ENCODE measurements around the gene GRIN2A. TPM values are rescaled to one million over a fixed set of nuclear protein-coding genes. Genes with fewer than 3 reads are reported as not detected.

GRIN2A gene
- total and polyA plus RNA-seq, 2 of the 8 experiments (the other 6 are each of a cell fraction or from before 2014, with no cell fraction given), result 0.18 to 1.8 TPM

GRCh38 chr16:10120953-10121352 lies 61.3 kb downstream of the GRIN2A start:
- H3K4me3 ChIP-seq (ENCODE audit: extremely low read depth in 1 of 4, insufficient read depth in 2 of 4, low read depth in 3 of 4, low read length in 4 of 4), result no peak overlapping the region
- H2BK120ac ChIP-seq (replicated peaks; ENCODE audit: low read depth, low read length), result no peak overlapping the region
- H3K9ac ChIP-seq (replicated peaks in 1 of 4; ENCODE audit: extremely low read depth in 1 of 4, low read depth in 3 of 4, low read length in 3 of 4), result no peak overlapping the region
- 82% methylated on average over 4 of the region's 4 CpGs; no CpG with 5 or more reads in 1 of the 2 experiments for WGBS, 2 experiments (ENCODE audit: extremely low coverage in 1 of 2, insufficient coverage in 1 of 2, insufficient read length in 1 of 2, insufficient replicate concordance in 2 of 2, low coverage in 1 of 2, low lambda C conversion rate in 2 of 2, missing lambda C conversion rate in 1 of 2)
- H2AFZ ChIP-seq (ENCODE audit: low read length), result no peak overlapping the region
- no peak overlapping the region for H2BK5ac ChIP-seq (ENCODE audit: low read depth, low read length)
- no peak overlapping the region for H2BK20ac ChIP-seq (ENCODE audit: low read length)
- no peak overlapping the region for H2BK12ac ChIP-seq (ENCODE audit: low read depth, low read length)
- H3K4me2 ChIP-seq (ENCODE audit: insufficient read depth in 1 of 2, low read depth in 2 of 2, low read length in 2 of 2), result no peak overlapping the region
- H3K79me2 ChIP-seq (ENCODE audit: control insufficient read depth in 1 of 2, insufficient read depth in 2 of 2, low read length in 2 of 2), result no peaks in the 10 kb centered on the region
- CTCF ChIA-PET (ENCODE audit: partially characterized antibody), result interaction anchor here (1.7 kb wide), 1 partner anchor 42 kb away, joined by 5 read pairs; no protein-coding TSS in a partner anchor
- H4K8ac ChIP-seq (ENCODE audit: extremely low read depth, insufficient read depth, low read length), result no peak overlapping the region
- H3K4me1 ChIP-seq (replicated peaks in 1 of 4; ENCODE audit: control insufficient read depth in 3 of 4, insufficient read depth in 4 of 4, low read length in 3 of 4), result peaks cover 0 to 7% (median 0%) of the 10 kb centered on the region in 4 experiments; a peak in 2 of 7 replicates
- no peak overlapping the region for H3K14ac ChIP-seq (ENCODE audit: insufficient read length)
- H3K27me3 ChIP-seq (replicated peaks in 1 of 4; ENCODE audit: control insufficient read depth in 3 of 4, extremely low read depth in 1 of 4, insufficient read depth in 3 of 4, low read length in 3 of 4), result no peaks in the 10 kb centered on the region; a peak in 1 of 7 replicates
- no peak overlapping the region for H3K27ac ChIP-seq (ENCODE audit: low read depth, low read length)
- POLR2A ChIA-PET (ENCODE audit: partially characterized antibody), result interaction anchor here (1.5 kb wide), 1 partner anchor 9 kb away, joined by 3 read pairs; no protein-coding TSS in a partner anchor
- no peak overlapping the region for H3K18ac ChIP-seq (ENCODE audit: extremely low read depth, low read length)
- H4K91ac ChIP-seq (replicated peaks; ENCODE audit: insufficient read length, low read length), result no peak overlapping the region
- no peaks in the 10 kb centered on the region for H4K20me1 ChIP-seq (replicated peaks in 1 of 2; ENCODE audit: control insufficient read depth in 1 of 2, insufficient read depth in 2 of 2, low read length in 2 of 2)
- no peak overlapping the region for H2BK15ac ChIP-seq (ENCODE audit: low read length)
- H3K36me3 ChIP-seq (ENCODE audit: control insufficient read depth in 2 of 4, insufficient read depth in 4 of 4, low read length in 3 of 4), result no peaks in the 10 kb centered on the region
- H3K23me2 ChIP-seq (ENCODE audit: low read depth, low read length), result no peaks in the 10 kb centered on the region
- H3K79me1 ChIP-seq (ENCODE audit: low read depth, low read length), result no peaks in the 10 kb centered on the region
- H4K5ac ChIP-seq (ENCODE audit: insufficient read length, low read depth, low read length), result no peak overlapping the region
- no peak overlapping the region for H2AK5ac ChIP-seq (ENCODE audit: low read depth, low read length)
- H3K9me3 ChIP-seq (ENCODE audit: insufficient read depth in 2 of 2, low read depth in 1 of 2, low read length in 1 of 2), result no peaks in the 10 kb centered on the region
- no peak for FAIRE-seq
- no peak for DNase-seq (ENCODE audit: low read depth in 1 of 2, low spot score in 2 of 2)
- H3K56ac ChIP-seq (replicated peaks; ENCODE audit: insufficient read length, low read depth, low read length), result no peak overlapping the region
- H3K23ac ChIP-seq (ENCODE audit: insufficient read length), result no peak overlapping the region
- no peak overlapping the region for H3K4ac ChIP-seq (replicated peaks; ENCODE audit: insufficient read length, low read depth, low read length)
- TF ChIP-seq HDAC6 (IDR thresholded peaks at IDR 0.05; ENCODE audit: low read depth, low read length) (no peak), SAP30 (IDR thresholded peaks at IDR 0.05; ENCODE audit: insufficient read depth, insufficient replicate concordance, low read length) (no peak), TCF12 (IDR thresholded peaks at IDR 0.05; ENCODE audit: low read depth, low read length) (no peak), BCL11A (IDR thresholded peaks at IDR 0.05; ENCODE audit: low read depth in 2 of 2, low read length in 2 of 2) (no peak), TEAD4 (IDR thresholded peaks at IDR 0.05; ENCODE audit: low read depth, low read length) (no peak), ZNF274 (IDR thresholded peaks at IDR 0.05; ENCODE audit: borderline replicate concordance, extremely low read depth, low read length) (no peak), JUN (IDR thresholded peaks at IDR 0.05; ENCODE audit: low read depth, low read length) (no peak), E2F6 (IDR thresholded peaks at IDR 0.05) (no peak), ATF2 (IDR thresholded peaks at IDR 0.05; ENCODE audit: low read length) (no peak), ATF3 (IDR thresholded peaks at IDR 0.05; ENCODE audit: insufficient read depth, low read depth, low read length) (no peak), BACH1 (IDR thresholded peaks at IDR 0.05; ENCODE audit: low read length) (no peak)
